Keratinocyte (primary cell): Measurements from ENCODE around the gene TRIB2. TPM values are rescaled to one million over a fixed set of nuclear protein-coding genes. Genes with fewer than 3 reads are reported as not detected.

ENCODE experiments used
- DNase-seq: peaks from one replicate; pipeline ENCODE4 v3.0.0-alpha.2; 2011; ENCODE audit warnings: low read depth, missing footprints, low spot score
- FAIRE-seq: peaks from 2 replicates; lab custom pipeline; 2011; peaks lifted over from hg19 to GRCh38; lab: Jason Lieb, UNC
- H2AFZ ChIP-seq: 2 replicates; pipeline ENCODE4 v1.6.0; 2012; ENCODE audit warnings: low read length, control low read depth, inconsistent platforms; ENCODE audit not compliant: control insufficient read depth
- H3K27ac ChIP-seq: 2 replicates; pipeline ENCODE4 v1.5.1; 2011; ENCODE audit warnings: low read length; ENCODE audit not compliant: control insufficient read depth, insufficient read depth
- H3K27me3 ChIP-seq: 3 replicates; pipeline ENCODE4 v1.6.0; 2011; ENCODE audit warnings: low read length; ENCODE audit not compliant: control insufficient read depth, insufficient read depth; ENCODE audit errors: extremely low read depth
- H3K36me3 ChIP-seq, 2 experiments: 2 replicates in 1 of 2; 3 replicates in 1 of 2; pipeline ENCODE4 v1.5.1; 2011; ENCODE audit warnings: low read length in 2 of 2, mild to moderate bottlenecking in 1 of 2; ENCODE audit not compliant: control insufficient read depth in 2 of 2, insufficient read depth in 2 of 2; ENCODE audit errors: extremely low read depth in 1 of 2
- H3K4me1 ChIP-seq: 3 replicates; pipeline ENCODE4 v1.5.1; 2011; ENCODE audit warnings: low read length; ENCODE audit not compliant: control insufficient read depth, insufficient read depth; ENCODE audit errors: extremely low read depth
- H3K4me2 ChIP-seq: 3 replicates; pipeline ENCODE4 v1.6.0; 2011; ENCODE audit warnings: low read depth, low read length; ENCODE audit not compliant: control insufficient read depth, insufficient read depth; ENCODE audit errors: extremely low read depth
- H3K4me3 ChIP-seq, 3 experiments: fragments of 200-600 bp in 1 of 3; sonication (generic) in 1 of 3; 2 replicates in 2 of 3; 3 replicates in 1 of 3; pipeline ENCODE4 v1.5.1; 2011 to 2016; ENCODE audit warnings: low read length in 3 of 3, mild to moderate bottlenecking in 3 of 3, control low read depth in 2 of 3, inconsistent platforms in 1 of 3, low read depth in 1 of 3, mixed read lengths in 1 of 3, mixed run types in 1 of 3, moderate library complexity in 1 of 3; ENCODE audit not compliant: control insufficient read depth in 2 of 3, insufficient read depth in 2 of 3; ENCODE audit errors: extremely low read depth in 1 of 3
- H3K79me2 ChIP-seq: 2 replicates; pipeline ENCODE4 v1.6.0; 2012; ENCODE audit warnings: low read length; ENCODE audit not compliant: control insufficient read depth, insufficient read depth
- H3K9ac ChIP-seq: 3 replicates; pipeline ENCODE4 v1.6.0; 2011; ENCODE audit warnings: low read length; ENCODE audit not compliant: control insufficient read depth, insufficient read depth; ENCODE audit errors: extremely low read depth
- H3K9me1 ChIP-seq: 3 replicates; pipeline ENCODE4 v1.6.0; 2011; ENCODE audit warnings: low read length; ENCODE audit not compliant: control insufficient read depth, insufficient read depth; ENCODE audit errors: extremely low read depth
- H3K9me3 ChIP-seq: 2 replicates; pipeline ENCODE4 v1.5.1; 2012; ENCODE audit warnings: low read depth, low read length; ENCODE audit not compliant: control insufficient read depth
- H4K20me1 ChIP-seq: 3 replicates; pipeline ENCODE4 v1.6.0; 2011; ENCODE audit warnings: low read length; ENCODE audit not compliant: control insufficient read depth, insufficient read depth; ENCODE audit errors: extremely low read depth
- EZH2 ChIP-seq: IDR thresholded peaks from one replicate; pipeline ENCODE4 v1.6.1; 2012; ENCODE audit warnings: inconsistent platforms, mild to moderate bottlenecking, low read length, moderate library complexity
- dilution Hi-C: fragments of 300-500 bp; cut with MboI; formaldehyde crosslinking; loops from one replicate; pipeline ENCODE4 v1.7.0; 2020; ENCODE audit warnings: low sequenced_read_pairs; ENCODE audit not compliant: extremely low pct_ligation_motif_present
- polyA plus RNA-seq, 5 experiments: library from polyadenylated mRNA; depleted of rRNA in 3 of 5; stranded (reverse) in 3 of 5; stranded (forward) in 1 of 5; unstranded in 1 of 5; fragments of >200 nt; gene quantifications; 1 replicate in 1 of 5; 2 replicates in 3 of 5; 3 replicates in 1 of 5; pipeline versions ENCODE4 v1.2.1 to v1.2.3, GENCODE V29; 2011 to 2012; ENCODE audit warnings: missing spikeins in 2 of 5, low read depth in 1 of 5, low replicate concordance in 1 of 5
- TF ChIP-seq, protein P1 (sequence below), 3 experiments: IDR thresholded peaks in 1 of 3; conservative IDR thresholded peaks in 1 of 3; optimal IDR thresholded peaks in 1 of 3; 2 replicates in 2 of 3; 3 replicates in 1 of 3; pipeline versions ENCODE3 to v1.5.1; 2011; ENCODE audit warnings: low read length in 3 of 3, mild to moderate bottlenecking in 3 of 3, moderate library complexity in 2 of 3, control low read depth in 1 of 3, inconsistent platforms in 1 of 3; ENCODE audit not compliant: insufficient read depth in 2 of 3; ENCODE audit errors: extremely low read depth in 1 of 3

The TRIB2 gene
- polyA plus RNA-seq, 1 donor (not counting 4 experiments of a cell fraction or from before 2014, with no cell fraction given): 7.7 TPM

DNA sequence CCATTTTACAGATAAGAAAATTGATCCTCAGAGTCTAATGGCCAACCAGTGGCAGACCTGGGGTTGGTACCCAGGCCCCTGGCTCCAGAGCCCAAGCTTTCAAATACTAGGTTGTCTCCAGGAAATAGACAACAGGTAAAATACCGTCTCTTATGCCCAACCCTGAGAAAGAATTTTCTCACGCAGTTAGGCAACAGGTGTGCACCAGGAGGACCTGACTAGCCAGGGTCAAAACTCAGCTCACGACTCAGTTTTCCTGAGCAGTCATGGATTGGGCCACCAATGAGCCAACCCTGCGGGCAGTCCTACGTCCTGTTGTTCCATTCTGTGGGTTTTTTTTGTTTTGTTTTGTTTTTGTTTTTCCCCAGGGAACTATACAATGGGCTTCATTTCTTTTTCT is 13.5 kb downstream of the TRIB2 start:
- H3K36me3 ChIP-seq: peaks cover 0 to 6% of the 10 kb centered on the region in 2 experiments
- no peak for FAIRE-seq

DNA sequence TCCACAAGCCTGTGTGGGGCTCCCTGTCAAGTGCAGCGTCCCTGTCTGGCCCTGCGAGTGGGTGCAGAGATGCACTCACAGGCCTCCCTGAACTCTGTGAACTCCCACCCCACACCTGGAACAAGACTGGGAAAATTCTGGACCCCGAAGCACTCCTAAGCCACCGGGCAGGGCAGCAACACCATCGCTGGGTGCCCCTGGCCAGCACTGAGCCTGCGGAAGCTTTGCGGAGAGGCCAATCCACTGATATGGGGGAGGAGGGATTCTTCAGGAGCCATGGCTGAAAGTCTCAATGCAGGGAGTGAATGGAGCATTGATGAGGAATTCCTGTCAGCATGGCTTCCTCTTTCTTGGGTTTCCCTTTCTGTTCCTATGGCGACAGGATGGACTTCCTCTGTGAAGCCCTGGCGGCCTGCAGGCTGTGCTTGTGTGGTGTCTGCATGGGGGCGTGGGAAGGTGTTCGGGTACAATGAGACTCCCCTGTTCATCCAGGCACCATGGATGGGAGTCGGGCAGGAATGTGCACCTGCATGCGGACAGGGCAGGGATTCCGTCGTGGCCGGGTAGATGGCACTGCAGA is 15.1 kb downstream of the TRIB2 start:
- Histone ChIP-seq H3K9ac (no peak overlapping the region), H3K4me1 (peaks cover 3% of the 10 kb centered on the region), H2AFZ (no peak overlapping the region), H3K9me3 (no peaks in the 10 kb centered on the region), H3K4me2 (no peak overlapping the region), H3K36me3 (no peaks in the 10 kb centered on the region), H3K9me1 (no peaks in the 10 kb centered on the region), H3K4me3 (no peak overlapping the region), H3K27me3 (no peaks in the 10 kb centered on the region), H3K79me2 (no peaks in the 10 kb centered on the region), H4K20me1 (no peaks in the 10 kb centered on the region), H3K27ac (no peak overlapping the region)
- dilution Hi-C loops: no loop called here
- DNase-seq (no peak), FAIRE-seq (no peak)
- no peak for TF ChIP-seq EZH2
- TF ChIP-seq, protein P1, sequence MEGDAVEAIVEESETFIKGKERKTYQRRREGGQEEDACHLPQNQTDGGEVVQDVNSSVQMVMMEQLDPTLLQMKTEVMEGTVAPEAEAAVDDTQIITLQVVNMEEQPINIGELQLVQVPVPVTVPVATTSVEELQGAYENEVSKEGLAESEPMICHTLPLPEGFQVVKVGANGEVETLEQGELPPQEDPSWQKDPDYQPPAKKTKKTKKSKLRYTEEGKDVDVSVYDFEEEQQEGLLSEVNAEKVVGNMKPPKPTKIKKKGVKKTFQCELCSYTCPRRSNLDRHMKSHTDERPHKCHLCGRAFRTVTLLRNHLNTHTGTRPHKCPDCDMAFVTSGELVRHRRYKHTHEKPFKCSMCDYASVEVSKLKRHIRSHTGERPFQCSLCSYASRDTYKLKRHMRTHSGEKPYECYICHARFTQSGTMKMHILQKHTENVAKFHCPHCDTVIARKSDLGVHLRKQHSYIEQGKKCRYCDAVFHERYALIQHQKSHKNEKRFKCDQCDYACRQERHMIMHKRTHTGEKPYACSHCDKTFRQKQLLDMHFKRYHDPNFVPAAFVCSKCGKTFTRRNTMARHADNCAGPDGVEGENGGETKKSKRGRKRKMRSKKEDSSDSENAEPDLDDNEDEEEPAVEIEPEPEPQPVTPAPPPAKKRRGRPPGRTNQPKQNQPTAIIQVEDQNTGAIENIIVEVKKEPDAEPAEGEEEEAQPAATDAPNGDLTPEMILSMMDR (optimal IDR thresholded peaks at IDR 0.05 in 1 of 3, IDR thresholded peaks at IDR 0.05 in 1 of 3, conservative IDR thresholded peaks at IDR 0.05 in 1 of 3; ENCODE audit: extremely low read depth in 1 of 3, insufficient read depth in 2 of 3, low read length in 3 of 3): no peak

More for the DNA sequence above, 13.5 kb downstream of the TRIB2 start:
- Histone ChIP-seq H3K4me1 (peaks cover 3% of the 10 kb centered on the region), H3K79me2 (no peaks in the 10 kb centered on the region), H3K4me2 (no peak overlapping the region), H3K27ac (no peak overlapping the region), H3K27me3 (no peaks in the 10 kb centered on the region), H4K20me1 (no peaks in the 10 kb centered on the region), H3K9me1 (no peaks in the 10 kb centered on the region), H3K4me3 (no peak overlapping the region), H3K9ac (no peak overlapping the region), H2AFZ (no peak overlapping the region), H3K9me3 (no peaks in the 10 kb centered on the region)
- dilution Hi-C loops: no loop called here
- TF ChIP-seq EZH2: no peak
- TF ChIP-seq, protein P1 (optimal IDR thresholded peaks at IDR 0.05 in 1 of 3, IDR thresholded peaks at IDR 0.05 in 1 of 3, conservative IDR thresholded peaks at IDR 0.05 in 1 of 3; ENCODE audit: extremely low read depth in 1 of 3, insufficient read depth in 2 of 3, low read length in 3 of 3): no peak
- no peak for DNase-seq
